GM21381 (cell line): Measurements from ENCODE around the gene INHBE.
"Not testable (repeated sequence)": the region's sequence is repeated elsewhere in the genome, so short reads cannot be mapped to it uniquely, and the experiment has no call there.

Experiments used
- ATAC-seq: cut with Tn5 transposase; IDR thresholded peaks from one replicate; pipeline ENCODE4 v1.9.1; 2021; ENCODE audit warnings: mild to moderate bottlenecking, moderate library complexity; ENCODE audit not compliant: unreplicated experiment

Gene INHBE

GRCh38 chr12:57491393-57492280, 36.5 kb downstream of the INHBE start:
- no peak for ATAC-seq

- ATAC-seq, result not testable (repeated sequence)
These were observed 40.1 kb downstream of the INHBE start for GRCh38 chr12:57495051-57495701.

- no peak for ATAC-seq
These were observed 41.7 kb downstream of the INHBE start for GRCh38 chr12:57496822-57497221.

- no peak for ATAC-seq
These were observed 42.4 kb downstream of the INHBE start for GRCh38 chr12:57497223-57498131.

- no peak for ATAC-seq
These were observed 43.0 kb downstream of the INHBE start for GRCh38 chr12:57498132-57498502.

GRCh38 chr12:57498571-57498970, 43.5 kb downstream of the INHBE start:
- no peak for ATAC-seq

- no peak for ATAC-seq
These were observed 45.1 kb downstream of the INHBE start for GRCh38 chr12:57500213-57500612.

GRCh38 chr12:57502311-57502969, 47.3 kb downstream of the INHBE start:
- ATAC-seq, result not testable (repeated sequence)

GRCh38 chr12:57506541-57506940, 51.4 kb downstream of the INHBE start:
- not testable (repeated sequence) for ATAC-seq
